Measurements from ENCODE around the gene FOXO6.
"Not testable (repeated sequence)": the region's sequence is repeated elsewhere in the genome, so short reads cannot be mapped to it uniquely, and the experiment has no call there.

Gene FOXO6

DNA sequence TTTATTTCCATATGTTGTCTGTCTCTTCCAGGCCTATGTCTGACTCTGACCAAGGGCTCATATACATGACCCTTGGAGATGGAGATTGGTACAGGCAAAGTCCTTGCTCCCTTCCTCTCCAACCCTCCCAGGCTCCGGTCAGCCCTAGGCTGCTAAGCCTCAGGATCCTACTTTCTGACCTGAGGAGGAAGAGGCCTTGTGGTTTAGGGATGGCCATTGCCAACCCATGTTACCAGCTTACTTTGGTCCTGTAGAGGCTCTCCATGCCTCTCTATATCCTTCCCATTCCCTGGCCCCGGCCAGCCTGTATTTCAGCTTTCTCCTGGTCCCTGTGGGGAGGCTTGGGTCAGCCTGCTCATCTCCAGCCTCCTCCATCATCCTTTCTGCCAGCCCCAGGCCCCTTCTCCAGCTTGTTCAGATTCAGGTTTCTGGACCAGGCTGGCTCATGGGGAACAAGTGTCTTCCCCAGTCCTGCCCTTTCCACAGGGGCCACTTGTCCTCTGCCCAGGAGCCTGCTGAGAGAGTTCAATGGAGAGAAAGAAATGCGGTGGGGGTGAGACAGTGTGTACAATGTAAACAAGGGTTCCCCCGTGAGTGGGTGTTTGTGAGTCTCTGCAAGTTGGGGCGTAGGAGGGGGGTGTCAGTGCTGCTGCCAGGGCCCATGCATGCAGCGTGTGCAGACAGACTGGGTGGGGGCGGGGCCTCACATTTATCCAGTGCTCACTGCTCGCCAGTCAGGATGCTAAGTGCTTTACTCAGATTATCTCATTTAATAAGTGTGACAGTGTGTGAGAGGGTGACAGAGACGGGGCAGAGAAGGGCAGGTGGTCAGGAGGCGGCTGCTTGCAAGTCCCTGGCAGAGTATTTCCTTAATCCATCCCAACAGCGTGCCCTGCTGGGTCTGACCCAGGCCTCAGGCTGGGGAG is 31.3 kb upstream of the FOXO6 start:
- DNase-seq (ENCODE audit: low spot score) = no peak

DNA sequence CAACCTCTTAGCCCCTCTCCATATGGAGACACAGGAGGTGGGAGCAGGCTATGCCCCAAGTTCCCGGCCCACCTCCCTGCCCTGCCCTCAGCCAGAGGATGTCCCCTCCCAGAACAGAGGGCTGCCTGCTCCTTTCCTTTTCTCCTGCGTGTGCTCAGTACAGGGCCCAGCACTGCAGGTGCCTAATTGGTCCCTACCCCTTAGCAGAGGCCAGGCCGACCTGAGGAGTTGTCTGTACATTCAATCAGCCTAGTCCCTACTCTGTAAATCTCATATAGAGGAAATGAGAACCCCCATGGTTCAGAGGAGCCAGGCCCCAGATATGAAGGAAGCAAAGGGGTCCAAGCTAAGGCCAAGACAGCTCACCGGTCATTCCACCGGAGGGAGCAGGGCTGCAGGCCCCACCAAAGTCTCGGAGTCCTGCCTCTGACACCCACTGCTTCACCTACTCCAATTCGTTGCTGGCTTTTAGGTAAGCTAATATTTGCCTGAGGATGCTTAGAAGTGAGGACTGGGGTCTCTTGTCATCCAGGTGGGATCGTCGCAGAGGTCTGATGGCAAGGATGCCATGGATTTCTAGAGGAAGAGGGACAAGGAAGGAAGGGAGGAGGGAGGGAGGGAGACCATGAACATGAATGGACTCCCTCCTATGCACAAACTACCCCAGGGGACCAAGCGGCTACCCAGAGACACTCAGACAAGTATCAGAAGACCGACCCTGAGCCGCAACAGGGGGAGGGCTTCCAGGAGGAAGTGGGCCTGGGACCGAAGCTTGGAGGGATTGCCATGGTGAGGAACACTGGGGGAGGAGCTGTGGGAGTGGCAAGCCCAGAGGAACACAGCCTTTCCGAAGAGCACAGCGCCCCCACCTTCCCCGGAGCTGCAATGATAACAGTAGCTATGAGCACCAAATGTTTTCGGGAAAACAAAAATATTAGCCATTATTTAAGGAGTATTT is 30.4 kb upstream of the FOXO6 start:
- no peak for DNase-seq (ENCODE audit: low spot score)

DNA sequence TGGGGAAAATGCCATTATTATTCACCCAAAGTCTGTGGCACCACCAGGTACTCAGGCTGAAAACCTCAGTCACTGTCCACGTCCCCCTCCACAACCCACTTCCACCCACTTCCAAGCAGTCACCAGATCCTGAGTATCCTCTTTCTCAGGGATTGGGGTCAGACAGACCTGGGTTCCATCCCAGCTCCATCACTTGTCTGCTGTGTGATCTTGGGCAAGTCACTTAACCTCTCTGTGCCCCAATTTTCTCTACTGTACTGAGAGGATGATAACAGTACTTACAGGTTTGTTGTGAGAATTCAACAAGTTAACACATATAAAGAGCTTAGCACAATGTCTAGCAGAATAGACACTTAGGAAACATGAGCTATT is 29.7 kb upstream of the FOXO6 start:
- DNase-seq (ENCODE audit: low spot score) = no peak

DNA sequence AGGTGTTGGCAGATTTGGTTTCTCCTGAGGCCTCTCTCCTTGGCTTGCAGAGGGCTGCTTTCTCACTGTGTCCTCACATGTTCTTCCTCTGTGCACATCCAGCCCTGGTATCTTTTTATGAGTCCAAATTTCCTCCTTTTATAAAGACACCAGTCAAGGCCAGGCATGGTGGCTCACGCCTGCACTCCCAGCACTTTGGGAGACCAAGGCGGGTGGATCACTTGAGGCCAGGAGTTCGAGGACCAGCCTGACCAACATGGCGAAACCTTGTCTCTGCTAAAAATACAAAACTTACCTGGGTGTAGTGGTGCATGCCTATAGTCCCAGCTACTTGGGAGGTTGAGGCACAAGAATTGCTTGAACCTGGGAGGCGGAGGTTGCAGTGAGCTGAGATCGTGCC is 29.1 kb upstream of the FOXO6 start:
- not testable (repeated sequence) for DNase-seq (ENCODE audit: low spot score)

DNA sequence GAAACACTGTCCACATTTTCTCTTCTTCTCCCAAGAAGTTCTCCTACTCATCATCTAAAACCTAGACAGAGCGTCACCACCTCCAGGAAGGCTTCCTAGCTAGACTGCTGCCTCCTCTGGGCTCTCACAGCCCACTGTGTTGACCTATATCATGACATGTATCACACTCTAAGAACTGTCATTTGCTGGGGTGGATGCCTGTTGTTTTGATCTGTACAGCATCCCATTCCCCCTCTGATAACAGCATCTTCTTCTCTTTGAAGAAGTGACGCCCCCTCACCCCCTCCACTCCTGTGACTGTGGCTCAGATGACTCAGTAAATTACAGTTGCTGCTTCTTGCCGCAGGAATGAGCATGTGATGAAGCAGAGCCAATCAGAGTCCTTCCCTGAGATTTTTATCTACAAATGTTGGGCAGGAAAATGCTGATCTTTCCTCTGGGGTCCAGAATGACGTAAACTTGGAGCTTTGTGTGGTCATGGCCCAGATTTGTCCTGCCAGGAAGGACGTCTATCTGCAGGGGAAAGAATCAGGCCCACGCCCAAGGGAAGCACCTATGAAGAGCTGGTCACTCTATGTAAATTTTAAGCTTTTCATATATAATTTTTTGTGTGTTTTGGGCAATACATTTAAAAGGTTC is 28.0 kb upstream of the FOXO6 start:
- DNase-seq (ENCODE audit: low spot score) = peak; percentile 71

DNA sequence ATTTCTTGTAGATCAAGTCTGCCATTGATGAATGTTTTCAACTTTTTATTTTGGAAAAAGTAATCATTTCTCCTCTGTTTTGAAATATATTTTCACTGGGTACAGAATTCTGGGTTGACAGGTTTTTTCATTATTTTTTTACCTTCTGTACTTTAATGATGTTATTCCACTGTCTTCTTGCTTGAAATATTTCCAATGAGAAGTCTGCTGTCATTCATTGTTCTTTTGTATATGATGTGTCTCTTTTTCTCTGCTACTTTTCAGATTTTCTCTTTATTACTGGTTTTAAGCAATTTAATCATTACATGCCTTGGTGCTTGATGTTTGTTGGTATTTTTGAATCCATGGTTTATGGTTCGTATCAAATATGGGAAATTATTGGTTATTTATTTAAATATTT is 22.4 kb upstream of the FOXO6 start:
- DNase-seq (ENCODE audit: low spot score) = no peak

DNA sequence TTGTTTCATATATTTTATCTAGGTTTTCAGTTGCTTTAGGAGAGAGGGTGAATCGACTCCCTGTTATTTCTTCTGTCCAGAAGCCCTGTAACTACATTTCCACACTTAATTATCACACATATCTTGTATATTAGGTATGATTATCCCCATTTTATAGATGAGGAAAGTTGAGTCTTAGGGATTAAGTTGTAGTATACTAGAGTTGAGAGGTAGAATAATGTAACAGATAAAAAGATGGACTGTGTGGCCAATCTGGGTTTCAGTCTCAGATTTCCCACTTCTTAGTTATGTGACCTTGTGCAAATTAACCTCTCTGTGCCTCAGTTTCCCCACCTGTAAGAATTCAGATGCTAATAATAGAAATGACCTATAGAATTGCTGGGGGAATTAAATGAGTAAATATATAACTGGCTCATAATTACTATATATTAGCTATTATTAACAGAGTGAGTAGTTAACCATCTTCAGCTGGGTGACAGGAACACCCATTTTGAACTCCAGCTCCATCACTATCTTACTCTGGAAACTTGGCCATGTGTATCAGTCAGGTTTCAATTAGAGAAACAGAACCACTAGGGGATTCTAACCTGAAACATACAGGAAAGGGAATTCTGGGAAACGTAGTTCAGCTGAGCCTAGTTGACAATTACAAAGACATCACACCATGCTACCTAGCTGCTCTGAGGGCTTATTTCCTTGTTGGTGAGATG is 20.4 kb upstream of the FOXO6 start:
- DNase-seq (ENCODE audit: low spot score) = peak; percentile 46

DNA sequence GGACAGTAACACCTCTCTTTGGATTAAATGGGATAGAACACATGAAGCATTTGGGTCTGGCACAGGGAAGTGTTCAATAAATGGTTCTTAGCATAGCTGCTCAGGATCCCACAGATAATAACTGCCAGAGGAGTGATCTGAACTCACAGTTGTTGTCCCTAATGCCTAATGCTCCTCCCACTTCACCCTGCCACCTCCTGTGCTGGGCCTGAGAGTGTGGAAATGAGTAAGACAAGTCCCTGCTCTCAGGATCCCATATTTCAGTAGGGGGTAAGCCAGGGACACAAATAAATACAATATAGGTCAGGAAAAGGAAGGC is 19.9 kb upstream of the FOXO6 start:
- no peak for DNase-seq (ENCODE audit: low spot score)

DNA sequence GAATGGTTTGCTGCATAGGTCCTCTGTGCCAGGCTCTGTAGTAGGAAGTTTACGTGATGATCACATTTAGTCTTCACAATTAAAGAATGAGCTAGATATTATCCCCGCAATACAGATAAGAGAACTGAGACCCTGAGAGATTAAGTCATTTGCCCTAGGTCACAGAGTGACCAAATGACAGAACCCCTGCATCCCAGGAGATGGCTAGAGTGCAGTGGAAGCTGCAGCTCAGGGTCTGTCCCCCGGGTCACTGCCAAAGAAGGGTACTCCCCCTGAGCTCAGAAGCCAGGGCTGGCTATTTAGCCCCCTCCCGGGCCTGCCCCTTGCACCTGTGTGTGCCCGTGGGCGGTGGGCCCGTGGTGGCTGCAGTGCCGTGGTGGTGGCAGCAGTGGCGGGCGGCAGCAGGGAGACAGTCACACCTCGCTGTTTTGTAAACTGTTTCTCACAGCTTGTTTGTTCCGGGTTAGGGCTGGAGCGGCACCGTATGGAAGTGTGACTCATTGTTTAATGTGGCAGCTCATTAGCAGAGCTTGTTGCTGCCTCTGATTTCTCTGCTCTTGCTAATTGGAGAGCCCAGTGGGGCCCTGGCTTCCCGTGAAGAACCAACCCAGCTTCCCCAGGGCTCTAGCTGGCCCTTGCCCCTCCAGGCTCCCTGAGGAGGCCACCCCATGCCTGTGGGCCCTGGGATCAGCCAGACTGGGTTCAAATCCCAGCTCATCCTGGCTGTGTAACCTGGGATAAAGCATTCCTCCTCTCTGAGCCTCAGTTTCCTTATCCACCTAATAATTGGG is 19.3 kb upstream of the FOXO6 start:
- DNase-seq (ENCODE audit: low spot score) = peak; percentile 82

DNA sequence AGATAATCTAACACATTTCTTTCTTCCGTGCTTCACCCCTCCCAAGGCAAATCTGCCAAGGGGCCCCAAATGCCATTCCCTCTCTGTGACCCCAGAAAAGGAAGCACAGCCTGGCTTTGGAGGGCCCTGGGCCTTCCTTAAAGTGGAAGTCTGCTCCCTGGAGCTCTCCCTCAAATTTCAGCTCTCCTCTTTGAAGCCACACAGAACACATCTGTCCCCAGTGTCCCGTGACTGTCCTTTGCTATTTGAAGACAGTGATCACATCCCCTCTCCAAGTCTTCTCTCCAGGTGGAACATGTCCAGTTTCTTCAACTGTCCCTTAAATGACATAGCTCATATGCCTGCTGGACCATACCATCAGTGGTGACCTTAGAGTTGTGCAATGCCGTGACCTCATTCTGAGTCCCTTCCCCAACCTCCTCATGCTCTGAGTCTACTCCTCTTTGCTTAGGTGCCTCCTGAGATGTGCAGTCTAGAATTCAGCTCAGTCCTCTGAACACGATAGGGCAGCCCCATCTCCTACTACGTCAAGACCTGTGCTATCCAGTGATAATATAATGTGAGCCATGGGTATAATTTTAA is 18.4 kb upstream of the FOXO6 start:
- DNase-seq (ENCODE audit: low spot score) = no peak

DNA sequence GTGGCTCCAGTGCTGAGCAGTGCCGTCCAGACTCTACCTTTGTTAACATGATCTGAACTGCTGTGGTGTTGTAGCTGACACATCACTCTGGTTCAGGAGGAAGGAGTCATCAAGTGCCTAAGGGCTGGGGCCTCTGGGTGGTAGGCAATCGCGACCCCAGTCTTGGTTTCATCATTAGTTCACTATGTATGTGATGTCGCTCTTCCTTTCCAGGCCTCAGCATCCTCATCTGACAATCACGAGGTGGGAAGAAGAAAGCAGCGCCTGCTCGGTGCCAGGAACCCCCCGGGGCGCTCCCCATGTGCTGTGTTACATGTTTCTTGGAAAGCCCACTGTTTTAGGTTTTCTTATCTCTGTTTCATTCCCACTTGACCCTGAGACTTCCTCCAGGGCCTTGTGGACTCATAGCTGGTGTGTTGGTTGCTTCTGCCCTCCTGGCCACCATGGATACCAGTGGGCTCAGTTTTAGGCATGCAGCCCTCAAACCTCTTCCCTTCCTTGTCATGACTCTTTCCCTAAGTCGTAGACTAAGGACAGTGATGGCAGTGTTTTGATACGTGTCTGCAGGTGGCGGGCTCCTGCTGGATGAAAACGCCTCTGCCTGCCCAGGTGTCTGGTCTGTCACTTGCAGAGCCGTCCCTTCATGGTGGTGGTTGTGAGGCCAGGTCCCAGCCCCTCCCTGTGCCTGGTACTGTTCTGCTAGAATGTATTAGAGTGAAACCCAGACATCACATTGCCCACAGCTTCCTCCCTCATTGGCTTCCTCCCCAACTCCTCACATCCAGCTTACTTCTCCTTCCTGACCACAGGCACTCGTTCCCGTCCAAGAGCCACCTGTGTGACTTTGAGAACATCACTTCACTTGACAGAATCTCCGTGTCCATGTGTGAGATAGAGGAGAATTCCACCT is 17.2 kb upstream of the FOXO6 start:
- no peak for DNase-seq (ENCODE audit: low spot score)

DNA sequence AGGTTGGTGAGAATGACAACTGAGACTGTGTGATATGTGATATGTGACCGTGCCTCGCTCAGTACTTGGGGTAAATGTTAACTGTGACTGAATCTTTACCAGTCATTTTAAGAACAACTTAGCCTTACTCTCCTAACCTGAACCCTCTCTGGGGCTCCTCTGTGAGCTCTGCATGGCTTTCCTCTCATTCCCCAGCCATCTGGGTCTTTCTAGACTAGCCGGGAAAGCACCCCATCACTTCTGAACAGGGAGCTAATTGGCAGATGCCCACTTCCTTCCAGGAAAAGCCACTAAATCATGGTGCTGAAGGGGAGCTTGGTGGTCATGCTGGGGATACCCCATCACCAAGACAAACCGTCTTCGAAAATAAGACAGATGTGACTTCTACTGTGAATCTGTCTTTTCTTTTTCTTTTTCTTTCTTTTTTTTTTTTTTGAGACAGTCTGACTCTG is 16.5 kb upstream of the FOXO6 start:
- no peak for DNase-seq (ENCODE audit: low spot score)

DNA sequence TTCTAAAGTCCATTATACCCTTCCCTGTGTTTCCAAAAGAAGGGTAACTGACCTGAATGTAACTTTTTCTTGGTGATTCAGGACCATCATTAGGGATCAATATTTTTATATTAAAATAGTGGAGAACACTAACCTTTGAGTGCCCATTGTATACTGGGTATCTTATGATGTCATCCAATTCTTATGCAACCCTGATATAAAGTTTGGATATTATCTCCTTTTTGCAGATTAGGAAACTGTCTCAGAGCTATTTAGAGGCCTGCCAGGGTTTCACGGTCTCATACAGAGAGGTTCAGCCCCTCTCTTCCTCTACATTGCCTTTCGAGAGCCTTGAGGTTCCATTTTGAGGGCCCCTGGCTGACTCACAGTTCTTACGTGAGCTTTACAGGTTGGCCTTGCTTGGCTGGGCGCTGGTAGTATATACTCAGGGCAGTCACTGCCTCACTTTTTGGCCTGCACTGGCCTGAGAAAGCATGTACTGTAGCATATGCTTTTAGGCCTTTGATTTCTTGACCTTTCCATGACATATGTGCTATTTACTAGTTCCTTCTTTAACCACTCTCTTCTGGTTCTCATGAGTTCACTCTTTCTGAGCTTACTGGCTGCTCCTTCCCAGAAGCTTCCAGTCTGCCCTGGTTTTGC is 15.7 kb upstream of the FOXO6 start:
- no peak for DNase-seq (ENCODE audit: low spot score)

DNA sequence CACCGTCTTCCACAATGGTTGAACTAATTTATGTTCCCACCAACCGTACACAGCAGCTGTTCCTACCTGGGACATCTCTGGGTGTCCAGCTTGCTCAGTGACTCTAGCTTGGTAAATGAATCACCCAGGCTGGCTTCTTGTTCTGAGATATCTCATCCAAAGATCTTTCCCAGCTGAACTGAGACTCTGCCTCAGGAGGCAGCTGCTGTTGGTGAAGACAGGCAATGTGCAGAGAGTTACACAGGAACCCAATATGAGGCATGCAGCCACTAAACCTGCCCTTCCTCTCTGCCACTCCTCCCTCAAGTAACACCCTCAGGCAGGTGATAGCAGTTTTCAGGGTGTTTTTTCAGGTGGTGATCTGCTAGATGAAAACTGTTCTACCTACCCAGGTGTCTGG is 14.0 kb upstream of the FOXO6 start:
- DNase-seq (ENCODE audit: low spot score) = no peak

DNA sequence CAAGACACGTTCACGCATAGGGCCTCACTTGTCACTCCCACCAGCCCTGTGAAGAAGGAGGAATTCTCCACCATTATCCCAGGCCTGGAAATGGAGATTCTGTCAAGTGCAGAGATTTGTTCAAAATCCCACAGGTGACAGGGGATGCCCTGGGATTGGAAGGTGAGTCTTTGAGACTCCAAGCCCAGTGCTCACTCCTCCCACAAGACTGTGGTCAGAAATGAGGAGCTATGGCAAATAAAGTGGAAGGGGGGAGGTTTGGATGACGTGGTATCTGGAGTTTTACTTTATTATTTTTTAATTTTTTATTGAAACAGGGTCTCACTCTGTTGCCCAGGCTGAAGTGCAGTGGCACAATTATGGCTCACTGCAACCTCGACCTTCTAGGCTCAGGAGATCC is 12.8 kb upstream of the FOXO6 start:
- DNase-seq (ENCODE audit: low spot score) = no peak

DNA sequence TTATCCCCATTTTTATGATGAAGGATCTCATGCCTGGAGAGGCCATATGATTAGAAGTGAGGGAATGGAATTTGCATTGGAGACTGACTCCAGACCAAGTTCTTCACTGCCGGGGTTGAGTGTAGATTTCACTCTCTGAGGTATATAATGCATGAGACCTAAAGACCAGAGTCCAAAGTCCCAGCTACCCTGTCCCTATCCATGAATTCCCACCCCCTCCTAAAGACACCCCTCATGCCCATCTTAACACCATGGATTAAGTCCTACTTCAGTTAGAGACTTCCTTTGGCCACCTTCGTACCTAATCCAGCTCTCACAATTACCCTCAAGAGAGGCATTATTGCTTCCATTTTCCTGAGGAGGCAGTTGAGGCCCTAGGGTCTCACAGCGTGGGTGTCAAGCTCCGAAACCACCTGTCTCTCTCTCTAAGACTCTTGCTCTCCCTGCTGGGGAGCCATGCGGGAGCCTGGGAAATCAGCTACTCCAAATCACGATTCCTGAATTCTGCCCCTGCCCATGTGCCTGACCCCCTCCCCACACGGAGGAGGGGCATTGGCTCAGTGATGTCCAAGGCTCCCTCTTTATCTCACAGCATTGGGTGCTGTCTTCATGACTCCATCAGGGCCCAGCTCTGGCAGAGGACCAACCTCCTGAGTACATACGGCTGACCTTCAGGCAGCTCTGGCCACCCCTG is 11.7 kb upstream of the FOXO6 start:
- DNase-seq (ENCODE audit: low spot score) = no peak

DNA sequence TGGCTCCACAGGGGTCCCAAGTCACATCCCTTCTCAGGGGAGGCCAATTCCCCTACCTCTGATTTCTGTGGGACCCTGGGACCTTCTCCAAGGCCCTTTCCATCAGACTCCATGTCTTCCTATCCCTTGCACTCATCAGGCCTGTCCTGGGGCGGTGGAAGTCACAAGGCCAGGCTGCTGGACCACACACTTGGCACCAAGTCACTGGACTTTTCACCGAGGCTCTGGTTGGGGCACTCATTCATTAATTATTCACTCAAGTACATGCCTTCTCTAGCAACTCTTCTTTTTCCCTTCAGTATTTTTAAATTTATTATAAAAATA is 11.2 kb upstream of the FOXO6 start:
- no peak for DNase-seq (ENCODE audit: low spot score)

DNA sequence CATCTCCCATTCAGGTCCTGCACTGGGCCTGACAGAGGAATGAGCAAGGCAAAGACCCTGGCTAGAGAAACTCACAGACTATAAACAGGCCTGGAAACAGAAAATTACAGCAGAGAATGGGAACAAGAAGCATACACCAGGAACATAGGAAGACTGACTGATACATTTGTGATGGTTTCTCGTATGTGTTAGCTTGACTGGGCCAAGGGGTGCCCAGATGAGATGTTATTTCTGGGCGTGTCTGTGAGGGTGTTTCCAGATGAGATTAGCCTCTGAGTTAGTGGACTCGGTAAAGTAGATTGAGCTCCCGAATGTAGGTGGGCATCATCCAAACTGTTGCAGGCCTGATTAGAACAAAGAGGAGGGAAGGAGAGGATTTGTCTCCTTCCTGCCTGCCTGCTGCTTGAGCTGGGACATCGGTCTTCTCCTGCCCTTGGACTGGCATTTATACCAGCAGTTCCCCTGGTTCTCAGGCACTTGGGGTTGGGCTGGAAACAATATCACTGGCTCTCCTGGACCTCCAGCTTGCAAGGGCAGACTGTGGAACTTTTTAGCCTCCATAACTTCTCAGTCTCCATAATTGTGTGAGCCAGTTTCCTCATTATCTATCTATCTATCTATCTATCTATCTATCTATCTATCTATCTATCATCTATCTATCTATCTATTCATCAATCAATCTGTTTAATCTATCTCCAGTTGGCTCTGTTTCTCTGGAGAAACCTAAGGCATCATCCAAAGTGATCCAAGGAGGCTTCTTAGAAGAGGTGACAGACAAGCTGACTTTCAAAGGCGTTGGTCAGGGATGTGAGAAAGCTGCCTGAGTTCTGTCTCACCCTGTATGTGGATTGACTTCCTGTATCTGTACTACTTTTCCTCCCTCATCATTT is 9.7 kb upstream of the FOXO6 start:
- DNase-seq (ENCODE audit: low spot score) = no peak

Data from RKO (cell line).